H1 (cell line): ENCODE results near the gene CTF1. TPM values are rescaled to one million over a fixed set of nuclear protein-coding genes. Genes with fewer than 3 reads are reported as not detected.
A peak's percentile ranks its signal among the peaks of the same experiment; 100 is the strongest.

Experiments
- CTCF ChIA-PET: fragments of 300-600 bp; sonication (Branson Sonifier 250); formaldehyde crosslinking; loops from one replicate; lab custom pipeline; 2021; ENCODE audit not compliant: partially characterized antibody; lab: Charles Lee
- POLR2A ChIA-PET: fragments of 300-600 bp; sonication (Branson Sonifier 250); formaldehyde crosslinking; loops from one replicate; lab custom pipeline; 2021; ENCODE audit warnings: inconsistent platforms; ENCODE audit not compliant: partially characterized antibody; lab: Charles Lee
- DNase-seq, 2 experiments: peaks; one replicate each; pipeline versions ENCODE4 v3.0.0 to v3.0.0-alpha.2; 2010 to 2022; ENCODE audit warnings: low spot score in 2 of 2, low read depth in 1 of 2, mixed read lengths in 1 of 2
- FAIRE-seq: peaks from 2 replicates; lab custom pipeline; 2011; peaks lifted over from hg19 to GRCh38; lab: Jason Lieb, UNC
- H2AFZ ChIP-seq: 2 replicates; pipeline ENCODE4 v1.8.1; 2012; ENCODE audit warnings: low read length, inconsistent platforms
- H2AK5ac ChIP-seq: 2 replicates; pipeline ENCODE4 v1.6.1; 2013; ENCODE audit warnings: low read depth, low read length
- H2BK120ac ChIP-seq: replicated peaks from 2 replicates; pipeline ENCODE3; 2013; ENCODE audit warnings: low read depth, low read length, inconsistent platforms
- H2BK12ac ChIP-seq: 2 replicates; pipeline ENCODE4 v1.6.1; 2013; ENCODE audit warnings: low read depth, low read length
- H2BK15ac ChIP-seq: 2 replicates; pipeline ENCODE4 v1.6.1; 2013; ENCODE audit warnings: low read length
- H2BK20ac ChIP-seq: 2 replicates; pipeline ENCODE4 v1.6.1; 2013; ENCODE audit warnings: low read length
- H2BK5ac ChIP-seq: 2 replicates; pipeline ENCODE4 v1.6.1; 2013; ENCODE audit warnings: low read depth, low read length
- H3K14ac ChIP-seq: 2 replicates; pipeline ENCODE4 v1.6.1; 2013; ENCODE audit warnings: inconsistent platforms; ENCODE audit not compliant: insufficient read length
- H3K18ac ChIP-seq: 2 replicates; pipeline ENCODE4 v1.6.1; 2013; ENCODE audit warnings: low read length; ENCODE audit errors: extremely low read depth
- H3K23ac ChIP-seq: 2 replicates; pipeline ENCODE4 v1.6.1; 2013; ENCODE audit warnings: inconsistent platforms; ENCODE audit not compliant: insufficient read length
- H3K23me2 ChIP-seq: 2 replicates; pipeline ENCODE4 v1.6.1; 2013; ENCODE audit warnings: low read depth, low read length
- H3K27ac ChIP-seq: 2 replicates; pipeline ENCODE4 v1.6.1; 2011; ENCODE audit warnings: low read depth, low read length, inconsistent platforms
- H3K27me3 ChIP-seq, 4 experiments: replicated peaks in 1 of 4; 1 replicate in 1 of 4; 2 replicates in 3 of 4; pipeline versions ENCODE4 v1.6.1 to v1.8.1; 2011 to 2013; ENCODE audit warnings: low read length in 3 of 4, mild to moderate bottlenecking in 3 of 4, inconsistent platforms in 2 of 4, mixed read lengths in 2 of 4, moderate library complexity in 1 of 4; ENCODE audit not compliant: control insufficient read depth in 3 of 4, insufficient read depth in 3 of 4; ENCODE audit errors: extremely low read depth in 1 of 4
- H3K36me3 ChIP-seq, 4 experiments: 2 replicates each; pipeline versions ENCODE4 v1.6.1 to v1.8.1; 2011 to 2013; ENCODE audit warnings: mild to moderate bottlenecking in 4 of 4, low read length in 3 of 4, moderate library complexity in 2 of 4, control low read depth in 1 of 4, inconsistent platforms in 1 of 4; ENCODE audit not compliant: insufficient read depth in 4 of 4, control insufficient read depth in 2 of 4
- H3K4ac ChIP-seq: replicated peaks from 2 replicates; pipeline ENCODE3; 2013; ENCODE audit warnings: low read length, low read depth, mixed read lengths, inconsistent platforms; ENCODE audit not compliant: insufficient read length
- H3K4me1 ChIP-seq, 4 experiments: replicated peaks in 1 of 4; 1 replicate in 1 of 4; 2 replicates in 3 of 4; pipeline versions ENCODE4 v1.6.1 to v1.8.1; 2011 to 2013; ENCODE audit warnings: low read length in 3 of 4, inconsistent platforms in 2 of 4, mixed read lengths in 1 of 4; ENCODE audit not compliant: insufficient read depth in 4 of 4, control insufficient read depth in 3 of 4
- H3K4me2 ChIP-seq, 2 experiments: 2 replicates each; pipeline versions ENCODE4 v1.6.1 to v1.8.1; 2011 to 2013; ENCODE audit warnings: low read depth in 2 of 2, low read length in 2 of 2, control low read depth in 1 of 2, inconsistent platforms in 1 of 2, mild to moderate bottlenecking in 1 of 2; ENCODE audit not compliant: insufficient read depth in 1 of 2
- H3K4me3 ChIP-seq, 4 experiments: fragments of 200-600, 300-600 bp in 1 of 4; sonication (generic), shearing (Covaris generic), sonication (Bioruptor Twin) in 1 of 4; 2 replicates each; pipeline versions ENCODE4 v1.5.1 to v1.8.1; 2011 to 2016; ENCODE audit warnings: low read length in 4 of 4, low read depth in 3 of 4, control low read depth in 2 of 4, inconsistent platforms in 2 of 4, mild to moderate bottlenecking in 2 of 4, mixed read lengths in 1 of 4, moderate library complexity in 1 of 4; ENCODE audit not compliant: insufficient read depth in 2 of 4; ENCODE audit errors: extremely low read depth in 1 of 4
- H3K56ac ChIP-seq: replicated peaks from 2 replicates; pipeline ENCODE3; 2013; ENCODE audit warnings: low read depth, mild to moderate bottlenecking, mixed read lengths, low read length, inconsistent platforms; ENCODE audit not compliant: insufficient read length
- H3K79me1 ChIP-seq: 2 replicates; pipeline ENCODE4 v1.6.1; 2013; ENCODE audit warnings: low read depth, low read length, control low read depth
- H3K79me2 ChIP-seq, 2 experiments: 2 replicates each; pipeline versions ENCODE4 v1.6.1 to v1.8.1; 2012 to 2013; ENCODE audit warnings: low read length in 2 of 2, mild to moderate bottlenecking in 2 of 2, inconsistent platforms in 1 of 2; ENCODE audit not compliant: insufficient read depth in 2 of 2, control insufficient read depth in 1 of 2
- H3K9ac ChIP-seq, 4 experiments: replicated peaks in 1 of 4; 1 replicate in 1 of 4; 2 replicates in 3 of 4; pipeline versions ENCODE4 v1.6.1 to v1.8.1; 2011 to 2013; ENCODE audit warnings: low read depth in 3 of 4, low read length in 3 of 4, control low read depth in 2 of 4, mild to moderate bottlenecking in 2 of 4, moderate library complexity in 2 of 4, inconsistent platforms in 1 of 4; ENCODE audit errors: extremely low read depth in 1 of 4
- H3K9me3 ChIP-seq, 2 experiments: 2 replicates each; pipeline versions ENCODE4 v1.6.1 to v1.8.1; 2012 to 2013; ENCODE audit warnings: mild to moderate bottlenecking in 2 of 2, moderate library complexity in 2 of 2, control low read depth in 1 of 2, inconsistent platforms in 1 of 2, low read depth in 1 of 2, low read length in 1 of 2, mixed read lengths in 1 of 2; ENCODE audit not compliant: insufficient read depth in 2 of 2
- H4K20me1 ChIP-seq, 2 experiments: replicated peaks in 1 of 2; 2 replicates each; pipeline versions ENCODE3 to v1.8.1; 2011 to 2013; ENCODE audit warnings: inconsistent platforms in 2 of 2, low read length in 2 of 2, mild to moderate bottlenecking in 1 of 2; ENCODE audit not compliant: insufficient read depth in 2 of 2, control insufficient read depth in 1 of 2
- H4K5ac ChIP-seq: 2 replicates; pipeline ENCODE4 v1.6.1; 2013; ENCODE audit warnings: low read length, low read depth, mixed read lengths, inconsistent platforms; ENCODE audit not compliant: insufficient read length
- H4K8ac ChIP-seq: 2 replicates; pipeline ENCODE4 v1.8.0; 2013; ENCODE audit warnings: mild to moderate bottlenecking, moderate library complexity, low read length, inconsistent platforms; ENCODE audit not compliant: insufficient read depth; ENCODE audit errors: extremely low read depth
- H4K91ac ChIP-seq: replicated peaks from 2 replicates; pipeline ENCODE3; 2013; ENCODE audit warnings: low read length, mixed read lengths, inconsistent platforms; ENCODE audit not compliant: insufficient read length
- BCL11A ChIP-seq, 2 experiments: IDR thresholded peaks; one replicate each; pipeline ENCODE4 v1.6.1; 2011; ENCODE audit warnings: low read depth in 2 of 2, low read length in 2 of 2, mild to moderate bottlenecking in 2 of 2
- JUND ChIP-seq: IDR thresholded peaks from 2 replicates; pipeline ENCODE4 v1.6.1; 2011; ENCODE audit warnings: mild to moderate bottlenecking, improper control_type of control experiment, low read length
- RXRA ChIP-seq: IDR thresholded peaks from 2 replicates; pipeline ENCODE4 v1.6.1; 2011; ENCODE audit warnings: low read depth, mild to moderate bottlenecking, low read length, moderate library complexity; ENCODE audit not compliant: insufficient read depth
- SAP30 ChIP-seq: fragments of 300-600 bp; sonication (generic); IDR thresholded peaks from 2 replicates; pipeline ENCODE4 v1.7.1; 2012; ENCODE audit warnings: low read length, moderate library complexity, mild to moderate bottlenecking, inconsistent platforms; ENCODE audit not compliant: insufficient read depth, insufficient replicate concordance
- SIX5 ChIP-seq: IDR thresholded peaks from 2 replicates; pipeline ENCODE4 v1.6.1; 2011; ENCODE audit warnings: mild to moderate bottlenecking, low read depth, low read length
- SP1 ChIP-seq: IDR thresholded peaks from 2 replicates; pipeline ENCODE4 v1.6.1; 2011; ENCODE audit warnings: low read depth, low read length
- WGBS, 2 experiments: shearing (Covaris generic) in 1 of 2; methylation state at CpG; one replicate each; pipeline versions ENCODE4 v1.1.6 to v1.1.7; 2013 to 2015; ENCODE audit warnings: low lambda C conversion rate in 2 of 2, mixed read lengths in 2 of 2, inconsistent platforms in 1 of 2, low coverage in 1 of 2, missing lambda C conversion rate in 1 of 2; ENCODE audit not compliant: insufficient replicate concordance in 2 of 2, insufficient coverage in 1 of 2, insufficient read length in 1 of 2; ENCODE audit errors: extremely low coverage in 1 of 2, missing lambda C conversion rate in 1 of 2; 5-methylcytosine and 5-hydroxymethylcytosine counted together
- polyA plus RNA-seq, 7 experiments: library from polyadenylated mRNA; depleted of rRNA in 3 of 7; stranded (reverse) in 5 of 7; unstranded in 2 of 7; fragments of >200 nt in 5 of 7; fragments of 200-250 nt in 2 of 7; gene quantifications; 1 replicate in 5 of 7; 2 replicates in 1 of 7; 4 replicates in 1 of 7; pipeline versions ENCODE4 v1.2.1 to v1.2.3, GENCODE V29; 2011 to 2013; ENCODE audit warnings: missing spikeins in 2 of 7, mixed read lengths in 2 of 7
- total RNA-seq: library from RNA; stranded (reverse); fragmentation: NEBNext Ultra II Directional; extraction: Animal tissue kit (Norgen Biotek cat#: 25700); gene quantifications from 2 replicates; pipeline ENCODE4 v1.2.1, GENCODE V29; 2021

The CTF1 gene
- total and polyA plus RNA-seq, 2 of the 8 experiments (the other 6 are each of a cell fraction or from before 2014, with no cell fraction given): 0.97 to 3.4 TPM

- H3K14ac ChIP-seq: no peak overlapping the region
- DNase-seq (no peak), FAIRE-seq (no peak)
- peak overlapping the region; percentile 29 for H2AK5ac ChIP-seq
- no peak overlapping the region for H4K8ac ChIP-seq
- no peaks in the 10 kb centered on the region for H3K9me3 ChIP-seq
- H3K79me2 ChIP-seq: no peaks in the 10 kb centered on the region
- H2AFZ ChIP-seq: no peak overlapping the region
- no peak overlapping the region for H3K4me3 ChIP-seq
- H3K79me1 ChIP-seq: no peaks in the 10 kb centered on the region
- H2BK120ac ChIP-seq: no peak overlapping the region
- no peak overlapping the region for H3K23ac ChIP-seq
- H3K23me2 ChIP-seq: peaks cover 4% of the 10 kb centered on the region; the same call in 1 of the 2 replicates
- no peaks in the 10 kb centered on the region for H3K36me3 ChIP-seq
- H2BK20ac ChIP-seq: peak overlapping the region; percentile 93
- peak overlapping the region; percentile 61 for H4K91ac ChIP-seq
- TF ChIP-seq SP1 (no peak), BCL11A (IDR thresholded peaks at IDR 0.05; ENCODE audit: low read depth in 2 of 2, low read length in 2 of 2) (no peak), JUND (no peak), RXRA (no peak), SAP30 (no peak), SIX5 (no peak)
- no peak overlapping the region for H3K9ac ChIP-seq
- H3K4me2 ChIP-seq: peak overlapping the region in 1 of 2 experiments; percentile 53; a peak in 1 of 4 replicates
- H2BK15ac ChIP-seq: peak overlapping the region; percentile 34; the same call in 1 of the 2 replicates
- peaks cover 0 to 19% (median 3%) of the 10 kb centered on the region in 4 experiments; a peak in 4 of 7 replicates for H3K27me3 ChIP-seq
- peak overlapping the region; percentile 0 for H4K5ac ChIP-seq
- POLR2A ChIA-PET: interaction anchor here (0.7 to 2.7 kb wide), 6 partner anchors 9 to 125 kb away, joined by 3 to 23 read pairs (median 6); partner anchors contain the start of genes BCL7C and FBXL19
- H3K27ac ChIP-seq: no peak overlapping the region
- H3K4ac ChIP-seq: no peak overlapping the region
- 0 out of 2 replicates have a peak overlapping the region, but pooled peaks have one; percentile 60 for H2BK12ac ChIP-seq
- no peak overlapping the region for H3K56ac ChIP-seq
- peak overlapping the region; percentile 6; the same call in 1 of the 2 replicates for H2BK5ac ChIP-seq
- 81% methylated on average over 4 of the region's 4 CpGs; no CpG with 5 or more reads in 1 of the 2 experiments for WGBS, 2 experiments
- peaks cover 2 to 5% (median 4%) of the 10 kb centered on the region in 4 experiments; a peak in 5 of 7 replicates for H3K4me1 ChIP-seq
- CTCF ChIA-PET: interaction anchor here (0.9 to 6.4 kb wide), 12 partner anchors 9 to 104 kb away, joined by 3 to 69 read pairs (median 10); no protein-coding TSS in a partner anchor
- peak overlapping the region; percentile 13; the same call in 1 of the 2 replicates for H3K18ac ChIP-seq
- no peaks in the 10 kb centered on the region for H4K20me1 ChIP-seq
These were observed 6.6 kb downstream of the CTF1 start for GRCh38 chr16:30903002-30903401.
